GM18867 (cell line): ENCODE data around the gene ABLIM2.

Experiments used
- ATAC-seq: cut with Tn5 transposase; IDR thresholded peaks from one replicate; pipeline ENCODE4 v1.9.1; 2021; ENCODE audit warnings: mild to moderate bottlenecking, moderate library complexity; ENCODE audit not compliant: unreplicated experiment

The ABLIM2 gene

GRCh38 chr4:8158710-8159536, at the start of gene ABLIM2:
Gene ABLIM2, minus strand, starts transcription at chr4:8158813. Its CDS starts 124 bp downstream, at chr4:8158689.
- ATAC-seq: peak; percentile 98

- ATAC-seq: no peak
Observed at GRCh38 chr4:8207314-8207713, 48.7 kb upstream of the ABLIM2 start.

- ATAC-seq: no peak
Observed at GRCh38 chr4:8205749-8206611, 47.4 kb upstream of the ABLIM2 start.

DNA sequence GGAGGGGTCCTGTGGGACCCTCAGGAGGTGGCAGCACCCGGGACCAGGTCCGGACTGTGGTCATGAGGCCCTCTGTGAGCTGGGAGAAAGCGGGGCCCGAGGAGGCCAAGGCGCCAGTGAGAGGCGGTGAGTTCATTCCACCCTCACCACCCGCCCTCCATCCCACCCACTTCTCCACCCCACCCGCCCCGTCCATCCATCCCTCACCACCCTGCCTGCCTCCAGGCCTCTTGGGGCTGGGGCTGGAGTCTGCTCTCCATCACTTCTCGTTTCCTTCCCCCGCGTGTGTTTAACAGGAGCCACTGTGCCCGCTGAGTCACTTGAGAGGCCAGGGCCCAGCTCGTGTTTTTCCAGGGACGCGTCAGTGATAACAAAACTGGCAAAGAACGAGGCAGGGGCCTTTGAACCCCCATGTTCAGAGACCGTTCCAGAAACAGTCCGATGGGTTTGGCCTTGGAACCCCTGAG, 46.7 kb upstream of the ABLIM2 start:
- no peak for ATAC-seq

DNA sequence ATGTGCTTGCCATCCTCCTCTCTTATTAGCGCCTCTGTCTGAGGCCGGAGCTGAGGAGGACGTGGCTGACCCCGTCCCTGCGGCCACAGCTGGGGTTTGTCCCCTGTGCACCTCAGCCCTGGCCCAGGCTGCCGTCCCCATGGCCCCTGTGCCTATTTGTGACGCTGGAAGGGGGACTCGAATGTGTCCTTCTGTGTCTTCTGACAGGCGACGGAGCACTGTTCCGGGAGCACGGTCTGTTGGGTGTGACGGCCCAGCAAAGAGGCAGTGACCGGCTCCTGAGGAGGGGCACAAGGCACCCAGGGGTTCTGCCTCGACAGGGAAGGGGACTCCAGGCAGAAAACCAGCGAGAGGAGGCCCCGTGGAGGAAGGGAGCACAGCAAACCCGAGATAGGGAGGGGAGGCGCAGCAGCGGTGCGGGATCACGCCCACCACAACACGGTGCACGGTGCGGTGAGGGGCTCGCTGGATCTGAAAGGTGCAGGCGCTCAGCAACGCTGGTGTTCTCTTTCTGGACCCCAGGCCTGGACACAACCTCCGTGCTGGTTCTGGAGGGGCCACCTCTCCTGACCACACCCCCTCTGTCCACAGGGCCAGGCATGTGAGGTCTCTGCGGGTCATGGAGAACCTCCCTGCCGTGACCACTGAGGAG, 46.1 kb upstream of the ABLIM2 start:
- no peak for ATAC-seq

GRCh38 chr4:8203817-8204216, 45.2 kb upstream of the ABLIM2 start:
- ATAC-seq: no peak

- no peak for ATAC-seq
Observed at GRCh38 chr4:8203052-8203401, 44.4 kb upstream of the ABLIM2 start.

GRCh38 chr4:8202108-8203051, 43.8 kb upstream of the ABLIM2 start:
- ATAC-seq: no peak

- ATAC-seq: peak; percentile 28
Observed at GRCh38 chr4:8201321-8201781, 42.7 kb upstream of the ABLIM2 start.

DNA sequence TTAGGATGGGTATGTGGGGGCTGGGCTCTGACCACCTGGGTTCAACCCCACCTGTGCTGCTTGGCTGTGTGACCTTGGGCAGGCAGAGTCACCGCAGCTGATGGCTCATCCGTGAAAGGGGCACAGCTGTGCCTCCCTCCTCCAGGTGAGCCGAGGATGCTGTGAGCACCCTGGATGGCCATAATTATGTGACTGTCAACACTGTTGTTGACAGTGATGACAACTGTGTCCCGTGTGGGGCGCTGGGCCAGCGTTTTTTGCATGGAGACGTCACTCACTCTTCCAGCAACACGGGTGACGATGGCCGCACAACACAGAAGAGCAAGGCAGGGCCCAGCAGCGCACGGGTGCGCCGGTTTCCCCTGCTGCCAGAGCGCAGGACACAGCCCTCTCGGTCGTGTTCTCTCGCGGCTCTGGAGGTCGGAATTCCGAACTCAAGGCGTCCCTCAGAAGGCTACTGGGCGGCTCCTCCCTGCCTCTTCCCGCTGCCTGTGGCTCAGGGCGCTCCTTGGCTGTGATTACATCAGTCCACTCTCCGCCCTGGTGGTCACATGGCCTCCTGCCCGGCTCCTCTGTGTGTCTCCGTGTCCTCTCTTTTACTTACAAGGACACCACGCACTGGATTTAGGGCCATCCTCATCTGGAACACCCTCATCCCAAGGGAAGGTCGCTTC, 41.8 kb upstream of the ABLIM2 start:
- peak; percentile 15 for ATAC-seq

DNA sequence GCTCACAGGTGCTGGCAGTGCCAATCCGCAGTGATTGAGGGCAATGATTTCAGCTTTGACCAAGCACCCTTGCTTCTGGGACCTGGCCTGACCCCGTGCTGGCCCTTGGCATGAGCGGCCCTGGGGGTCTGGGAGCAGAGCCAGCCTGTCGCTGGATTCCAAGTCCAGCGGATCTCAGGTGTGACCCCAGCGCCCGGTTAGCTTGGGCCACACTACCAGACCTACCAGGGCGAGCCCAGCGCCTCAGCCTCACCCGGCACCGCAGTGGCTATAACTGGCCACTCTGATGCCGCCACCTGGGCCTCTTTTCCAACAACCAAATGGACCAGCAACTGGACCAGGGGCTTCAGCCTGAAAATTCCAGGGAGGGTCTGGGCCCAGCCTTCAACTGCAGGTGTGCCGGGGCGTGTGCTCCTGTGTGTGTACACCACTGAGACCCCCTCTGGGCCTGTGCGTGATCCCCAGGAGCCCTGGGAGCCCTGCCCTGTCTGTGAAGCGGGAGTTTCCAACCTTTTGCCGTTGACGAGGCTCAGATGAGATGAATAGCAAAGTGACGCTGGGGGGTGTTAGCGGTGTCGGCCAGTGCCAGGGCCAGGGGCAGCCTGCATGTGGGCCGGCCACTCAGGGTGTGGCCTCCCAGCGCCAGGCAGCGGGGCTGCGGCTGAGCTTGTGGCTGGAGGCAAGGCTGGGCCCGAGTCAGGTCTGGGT, 41.1 kb upstream of the ABLIM2 start:
- ATAC-seq: peak; percentile 24

DNA sequence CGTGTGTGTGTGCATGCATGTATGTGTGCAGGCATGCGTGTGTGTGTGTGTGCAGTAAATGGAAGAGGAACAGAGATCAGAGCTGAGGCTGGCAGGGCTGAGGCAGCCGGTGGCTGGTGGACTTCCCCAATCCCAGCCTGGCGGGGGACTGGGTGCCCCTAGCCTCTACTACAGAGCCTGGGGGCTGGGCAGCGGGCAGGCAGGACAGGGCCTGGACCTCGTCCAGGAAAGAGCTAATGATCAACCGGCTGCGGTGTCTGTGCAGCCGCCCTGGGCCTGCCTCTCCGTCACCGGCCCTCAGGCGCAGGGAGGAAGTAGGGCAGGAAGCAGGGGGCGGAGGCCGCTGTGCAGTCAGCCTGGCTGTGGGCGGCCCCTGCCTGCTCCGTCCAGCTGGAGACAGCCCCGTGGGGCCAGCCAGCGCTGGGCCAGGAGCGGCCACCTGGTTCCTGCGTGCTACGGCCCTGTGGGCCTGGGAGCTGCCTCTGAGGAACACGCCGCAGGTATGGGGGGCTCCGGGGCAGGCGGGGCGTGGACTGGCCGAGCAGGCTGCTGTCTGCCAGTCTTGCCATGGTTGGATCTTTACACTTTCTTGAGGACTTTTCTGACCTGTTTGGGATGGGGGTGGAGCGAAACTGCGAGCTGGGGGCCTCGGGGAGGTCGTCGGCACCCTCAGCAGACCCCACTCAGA, 40.4 kb upstream of the ABLIM2 start, which contains the start of gene SH3TC1:
Gene SH3TC1 (plus strand): TSS at position 385 of the 688 bp plus-strand sequence. CDS start 5,905 bp downstream, outside the sequence.
- peak; percentile 88 for ATAC-seq

- peak; percentile 0 for ATAC-seq
Observed at GRCh38 chr4:8198206-8198905, 39.7 kb upstream of the ABLIM2 start.

DNA sequence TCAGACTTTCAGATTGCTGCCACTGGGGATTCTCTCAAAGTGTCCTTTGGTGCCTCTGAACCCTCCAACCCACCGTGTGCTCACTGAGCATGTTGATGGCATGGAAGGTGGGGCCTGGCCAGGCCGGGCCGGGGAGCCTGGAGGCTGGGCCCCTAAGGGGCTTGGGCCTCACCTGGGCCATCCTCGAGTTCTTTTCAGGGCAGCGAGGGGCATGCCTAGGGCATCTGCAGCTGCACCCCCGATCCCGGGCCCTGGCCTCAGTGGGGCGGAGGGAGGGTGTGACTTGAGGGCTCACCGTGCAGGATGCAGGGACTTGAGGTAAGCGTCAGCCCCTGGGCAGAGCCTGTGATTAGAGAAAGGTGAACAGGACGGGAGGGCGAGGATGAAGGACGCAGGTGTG, 38.9 kb upstream of the ABLIM2 start:
- ATAC-seq: no peak

DNA sequence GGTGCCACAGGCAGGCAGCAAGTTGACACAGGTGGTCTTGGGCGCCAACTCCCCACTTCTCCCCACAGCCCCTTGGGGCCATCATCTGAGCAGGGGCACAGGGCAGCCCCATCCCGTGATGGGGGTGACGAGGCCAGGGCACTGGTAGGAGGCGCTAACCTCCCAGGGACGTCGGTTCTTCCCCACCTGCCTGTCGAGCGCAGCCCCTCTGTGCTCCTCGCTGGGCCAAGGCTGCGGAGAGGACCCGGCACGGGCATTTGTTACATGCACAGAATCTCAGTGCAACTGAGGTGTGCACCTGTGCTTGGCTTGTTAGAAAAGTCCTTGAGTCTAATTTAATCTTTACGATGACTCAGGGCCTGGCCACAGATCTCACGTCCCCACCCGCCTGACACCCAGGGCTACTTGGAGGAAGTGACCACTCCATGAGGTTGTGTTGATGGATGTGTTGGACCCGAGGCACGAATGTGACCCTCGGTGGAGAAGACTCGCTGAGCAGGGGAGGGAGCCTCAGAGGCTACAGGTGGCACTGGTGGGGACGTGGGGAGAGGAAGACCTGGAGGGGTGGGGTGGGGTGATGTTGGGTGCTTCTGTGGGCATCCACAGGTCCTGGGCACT, 37.3 kb upstream of the ABLIM2 start:
- ATAC-seq: no peak

GRCh38 chr4:8195431-8195830, 36.8 kb upstream of the ABLIM2 start:
- no peak for ATAC-seq
